HG03575 (cell line): Measurements from ENCODE around the gene CLCNKB.
"Not testable (repeated sequence)": the region's sequence is repeated elsewhere in the genome, so short reads cannot be mapped to it uniquely, and the experiment has no call there.

Experiments
- ATAC-seq: cut with Tn5 transposase; IDR thresholded peaks from one replicate; pipeline ENCODE4 v1.9.1; 2021; ENCODE audit not compliant: unreplicated experiment, insufficient number of reproducible peaks, low FRiP score; ENCODE audit errors: extremely low read depth

The CLCNKB gene

DNA sequence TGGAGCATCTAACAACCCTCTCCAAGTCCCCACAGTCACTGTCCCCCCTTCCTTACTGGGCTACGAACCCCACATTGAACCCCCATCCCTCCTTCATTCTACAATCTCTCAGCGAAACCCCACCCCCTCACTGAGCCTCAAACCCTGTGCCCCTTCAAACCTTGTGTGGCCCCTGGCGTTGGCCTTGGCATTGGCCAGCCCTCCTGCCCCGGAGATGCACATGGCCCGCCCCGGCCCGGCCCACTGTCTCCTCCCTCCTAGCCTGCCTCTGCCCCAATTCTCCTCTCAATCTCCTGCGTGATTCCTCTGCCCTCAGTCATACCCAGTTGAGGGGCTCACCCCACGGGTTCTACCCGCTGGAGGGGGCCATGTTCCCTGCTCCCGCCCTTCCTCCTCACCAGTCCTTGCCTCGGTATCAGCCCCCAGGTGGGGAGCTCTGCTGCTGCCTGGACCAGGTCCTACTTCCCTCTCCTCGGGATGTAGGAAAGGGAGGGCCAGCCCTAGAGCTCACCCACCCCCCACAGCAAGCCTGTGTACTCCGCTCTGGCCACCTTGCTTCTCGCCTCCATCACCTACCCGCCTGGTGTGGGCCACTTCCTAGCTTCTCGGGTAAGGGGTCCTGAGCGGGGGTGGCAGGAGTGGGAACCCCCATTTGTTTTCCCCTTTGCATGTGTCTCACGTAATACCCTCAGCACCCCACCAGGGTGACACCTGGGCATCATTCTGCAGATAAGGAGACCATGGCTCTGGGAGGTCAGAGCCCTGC is 15.2 kb upstream of the CLCNKB start:
- no peak for ATAC-seq

GRCh38 chr1:16029003-16029268 is 14.6 kb upstream of the CLCNKB start:
- not testable (repeated sequence) for ATAC-seq

DNA sequence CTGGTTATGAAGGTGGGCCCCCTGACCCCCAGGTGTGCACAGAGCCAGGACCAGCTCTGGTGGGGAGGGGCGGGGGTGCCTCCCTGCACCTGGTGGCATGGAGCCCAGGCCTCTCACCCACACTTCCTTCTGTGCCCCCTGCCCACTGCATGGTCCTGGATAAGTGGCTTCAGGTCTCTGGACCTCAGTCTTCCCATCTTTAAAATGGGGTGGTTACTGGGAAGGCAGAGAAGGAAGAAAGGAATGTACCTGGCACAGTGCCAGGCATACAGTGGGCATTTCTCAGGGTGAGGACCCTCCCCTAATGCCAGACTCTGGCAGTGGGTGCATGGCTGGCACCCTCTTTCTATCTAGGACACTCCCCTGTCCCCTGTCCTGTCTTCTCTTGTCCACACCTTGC is 14.3 kb upstream of the CLCNKB start:
- ATAC-seq: no peak

GRCh38 chr1:16031551-16031950 is 12.0 kb upstream of the CLCNKB start:
- ATAC-seq: no peak

GRCh38 chr1:16032388-16033102 is 11.0 kb upstream of the CLCNKB start:
- no peak for ATAC-seq

- ATAC-seq: not testable (repeated sequence)
Measured at GRCh38 chr1:16033103-16033632, 10.4 kb upstream of the CLCNKB start.

GRCh38 chr1:16036461-16036860 is 7.1 kb upstream of the CLCNKB start:
- not testable (repeated sequence) for ATAC-seq

- ATAC-seq: no peak
Measured at GRCh38 chr1:16038620-16038912, 5.0 kb upstream of the CLCNKB start.

- not testable (repeated sequence) for ATAC-seq
Measured at GRCh38 chr1:16039871-16040270, 3.7 kb upstream of the CLCNKB start.

GRCh38 chr1:16041200-16041599 is 2.4 kb upstream of the CLCNKB start:
- ATAC-seq: no peak

- ATAC-seq: no peak
Measured at GRCh38 chr1:16042096-16042495, 1.5 kb upstream of the CLCNKB start.

DNA sequence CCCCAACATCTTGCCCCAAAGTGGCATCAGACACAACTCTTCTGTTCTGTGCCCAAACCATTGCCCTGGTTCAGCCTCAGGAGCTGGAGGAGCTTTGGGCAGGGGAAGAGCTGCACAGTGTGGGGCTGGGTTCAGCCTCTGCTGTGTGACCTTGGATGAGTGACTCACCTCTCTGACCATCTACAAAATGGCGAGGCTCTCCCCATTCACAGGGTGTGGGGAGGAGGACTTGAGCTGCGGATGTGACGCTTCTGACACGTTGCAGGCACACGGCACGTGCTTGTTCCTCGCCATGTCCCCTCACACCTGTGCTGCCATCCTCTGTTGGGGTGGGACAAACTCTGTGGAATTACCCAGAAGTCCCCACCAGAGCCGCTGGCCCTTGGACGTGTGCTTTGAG is 928 bp upstream of the CLCNKB start:
- ATAC-seq: not testable (repeated sequence)

GRCh38 chr1:16043950-16044349 is 368 bp downstream of the CLCNKB start:
- no peak for ATAC-seq

DNA sequence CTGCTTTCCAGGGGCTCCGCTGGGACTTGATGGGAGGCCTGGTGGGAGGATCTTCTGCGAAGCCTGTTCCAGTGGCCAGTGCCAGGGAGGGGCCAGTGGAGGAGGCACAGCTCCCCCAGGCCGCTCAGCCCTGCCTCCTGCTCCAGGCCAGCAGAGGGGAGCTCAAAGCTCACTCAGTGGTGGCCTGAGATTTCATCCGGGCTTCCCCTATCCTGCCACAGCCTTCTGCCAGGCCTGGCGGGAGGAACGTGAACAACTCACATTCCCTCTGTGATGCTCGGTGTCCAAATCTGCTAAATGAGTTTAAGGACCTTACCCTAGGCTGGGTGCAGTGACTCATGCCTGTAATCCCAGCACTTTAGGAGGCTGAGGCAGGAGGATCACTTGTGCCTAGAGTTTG is 3.3 kb downstream of the CLCNKB start:
- ATAC-seq: no peak

GRCh38 chr1:16047791-16048475 is 4.4 kb downstream of the CLCNKB start:
- ATAC-seq: no peak

DNA sequence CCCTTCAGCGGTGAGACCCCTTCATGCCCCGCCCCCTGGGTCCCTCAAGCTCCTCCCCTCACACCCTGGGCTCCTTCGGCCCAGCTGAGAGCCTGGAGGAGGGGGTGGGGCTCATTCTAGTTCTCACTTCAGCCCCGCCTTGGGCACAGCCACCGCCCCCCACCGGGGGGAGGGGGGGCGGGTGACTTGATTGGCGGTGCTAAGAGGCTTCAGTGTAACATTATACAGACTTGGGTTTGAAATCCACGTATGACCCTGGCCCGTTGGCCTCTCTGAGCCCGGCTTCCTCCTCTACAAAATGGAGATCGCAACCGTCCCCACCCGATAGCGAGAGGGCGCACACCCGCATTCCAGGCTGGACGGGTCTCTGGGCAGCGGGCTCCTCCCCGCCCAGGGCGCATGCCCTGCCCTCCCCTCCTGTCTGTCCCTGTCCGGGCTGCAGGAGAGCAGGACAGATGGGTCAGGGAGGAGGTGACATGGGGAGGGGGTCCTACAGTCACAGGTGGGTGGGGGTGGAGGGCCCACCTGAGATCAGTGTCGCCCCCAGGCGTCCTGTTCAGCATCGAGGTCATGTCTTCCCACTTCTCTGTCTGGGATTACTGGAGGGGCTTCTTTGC is 5.1 kb downstream of the CLCNKB start:
- ATAC-seq: no peak

DNA sequence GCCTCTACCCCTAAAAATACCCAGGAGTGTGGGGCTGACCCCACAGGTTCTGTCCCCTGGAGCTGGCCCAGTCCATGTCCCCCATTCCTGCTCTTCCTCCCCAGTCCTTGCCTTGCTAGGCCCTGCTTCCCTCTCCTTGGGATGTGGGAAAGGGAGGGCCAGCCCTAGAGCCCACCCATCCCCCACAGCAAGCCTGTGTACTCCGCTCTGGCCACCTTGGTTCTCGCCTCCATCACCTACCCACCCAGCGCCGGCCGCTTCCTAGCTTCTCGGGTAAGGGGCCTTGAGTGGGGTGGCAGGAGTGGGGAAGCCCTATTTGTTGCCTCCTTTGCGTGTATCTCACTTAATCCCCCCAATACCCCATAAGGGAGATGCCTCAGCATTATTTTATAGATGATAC is 6.7 kb downstream of the CLCNKB start:
- no peak for ATAC-seq

- no peak for ATAC-seq
Measured at GRCh38 chr1:16051039-16051438, 7.5 kb downstream of the CLCNKB start.

GRCh38 chr1:16051949-16052348 is 8.4 kb downstream of the CLCNKB start:
- not testable (repeated sequence) for ATAC-seq
